ENCODE measurements around the gene ARL4A.
"Not testable (repeated sequence)": the region's sequence is repeated elsewhere in the genome, so short reads cannot be mapped to it uniquely, and the experiment has no call there.

ARL4A gene

DNA sequence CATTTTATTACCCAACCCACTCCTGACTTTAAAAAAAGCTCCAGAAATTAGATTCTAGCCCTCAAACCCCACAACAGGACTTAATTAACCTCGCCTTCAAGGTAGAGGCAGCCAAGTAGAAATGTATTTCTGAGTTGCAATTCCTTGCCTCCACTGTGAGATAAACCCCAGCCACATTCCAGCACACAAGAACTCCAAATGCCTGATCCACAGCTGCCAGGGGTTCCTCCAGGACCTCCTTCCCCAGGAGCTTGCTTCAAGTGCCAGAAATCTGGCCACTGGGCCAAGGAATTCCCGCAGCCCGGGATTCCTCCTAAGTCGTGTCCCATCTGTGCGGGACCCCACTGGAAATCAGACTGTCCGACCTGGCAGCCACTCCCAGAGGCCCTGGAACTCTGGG is 25.9 kb upstream of the ARL4A start:
- DNase-seq (ENCODE audit: extremely low read depth in 1 of 2, low read depth in 1 of 2) = no peak

DNA sequence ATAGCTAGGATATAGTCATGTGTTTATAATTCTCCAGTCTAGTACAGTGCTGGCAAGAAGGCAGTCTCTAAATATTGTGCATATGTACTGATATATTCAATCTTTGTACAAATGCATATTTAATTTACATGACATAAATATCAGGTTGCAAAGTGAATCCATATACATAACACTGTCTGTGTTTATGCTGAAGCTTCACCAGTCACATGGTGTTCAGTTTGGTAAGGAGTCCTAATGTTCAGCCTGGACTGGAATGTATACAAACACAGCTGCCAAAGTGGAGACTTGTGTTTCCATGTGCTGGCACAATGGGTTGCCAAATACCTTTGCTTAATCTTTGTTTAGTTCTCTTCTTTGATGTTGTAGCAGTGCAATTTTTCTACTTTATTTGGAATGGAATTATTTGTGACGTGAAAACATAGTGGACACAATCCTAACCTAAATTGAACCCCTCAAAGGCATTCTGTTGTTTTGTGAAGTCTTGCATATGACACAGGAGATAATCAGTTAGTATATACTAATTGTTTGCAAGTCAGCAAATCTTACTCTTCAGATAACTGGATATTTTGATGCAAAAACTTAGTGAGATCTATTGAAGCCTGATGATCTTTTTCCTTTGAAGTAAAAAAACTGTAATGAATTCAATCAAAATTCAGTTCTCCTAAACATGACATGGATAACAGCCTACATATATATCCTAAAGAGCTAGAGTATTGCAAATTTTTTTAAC is 17.3 kb upstream of the ARL4A start:
- no peak for DNase-seq (ENCODE audit: extremely low read depth in 1 of 2, low read depth in 1 of 2)

DNA sequence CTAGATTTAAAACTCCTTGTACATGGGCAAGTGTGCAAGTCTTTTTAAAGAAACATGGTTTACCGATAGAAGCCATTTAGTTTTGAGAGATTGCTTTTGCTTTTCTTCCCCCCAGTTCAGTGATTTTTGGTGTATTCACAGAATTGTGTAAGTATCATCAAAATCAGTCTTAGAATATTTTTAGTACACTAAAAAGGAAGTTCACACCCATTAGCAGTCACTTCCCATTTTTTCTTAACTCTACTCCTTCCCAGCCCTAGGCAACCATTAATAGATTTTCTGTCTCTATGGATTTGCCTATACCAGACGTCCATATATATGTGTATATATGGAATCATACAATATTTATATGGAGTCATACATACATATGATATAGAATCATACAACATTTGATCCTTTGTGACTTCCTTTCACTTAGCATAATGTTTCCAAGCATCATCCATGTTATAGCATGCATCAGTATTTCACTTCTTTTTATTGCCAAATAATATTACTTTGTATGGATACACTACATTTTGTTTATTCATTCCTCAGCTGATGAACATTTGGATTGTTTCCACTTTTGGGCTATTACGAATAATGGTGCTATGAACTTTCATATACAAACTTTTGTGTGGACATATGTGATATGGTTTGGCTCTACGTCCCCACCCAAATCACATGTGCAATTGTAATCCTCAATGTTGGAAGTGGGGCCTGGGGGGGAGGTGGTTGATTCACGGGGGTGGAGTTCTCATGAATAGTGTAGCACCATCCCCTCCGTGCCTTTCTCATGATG is 16.5 kb upstream of the ARL4A start:
- no peak for DNase-seq (ENCODE audit: extremely low read depth in 1 of 2, low read depth in 1 of 2)

DNA sequence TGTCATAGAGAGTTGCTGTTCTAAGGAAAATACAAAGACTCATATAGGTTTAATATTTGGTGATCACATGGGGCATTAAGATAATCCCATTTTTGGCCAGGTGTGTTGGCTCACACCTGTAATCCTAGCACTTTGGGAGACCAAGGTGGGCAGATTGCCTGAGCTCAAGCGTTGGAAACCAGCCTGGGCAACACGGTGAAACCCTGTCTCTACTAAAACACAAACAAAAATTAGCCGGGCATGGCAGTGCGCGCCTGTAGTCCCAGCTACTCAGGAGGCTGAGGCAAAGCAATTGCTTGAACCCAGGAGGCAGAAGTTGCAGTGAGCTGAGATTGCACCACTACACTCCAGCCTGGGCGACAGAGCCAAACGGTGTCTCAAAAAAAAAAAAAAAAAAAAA is 14.0 kb upstream of the ARL4A start:
- DNase-seq (ENCODE audit: extremely low read depth in 1 of 2, low read depth in 1 of 2) = not testable (repeated sequence)

DNA sequence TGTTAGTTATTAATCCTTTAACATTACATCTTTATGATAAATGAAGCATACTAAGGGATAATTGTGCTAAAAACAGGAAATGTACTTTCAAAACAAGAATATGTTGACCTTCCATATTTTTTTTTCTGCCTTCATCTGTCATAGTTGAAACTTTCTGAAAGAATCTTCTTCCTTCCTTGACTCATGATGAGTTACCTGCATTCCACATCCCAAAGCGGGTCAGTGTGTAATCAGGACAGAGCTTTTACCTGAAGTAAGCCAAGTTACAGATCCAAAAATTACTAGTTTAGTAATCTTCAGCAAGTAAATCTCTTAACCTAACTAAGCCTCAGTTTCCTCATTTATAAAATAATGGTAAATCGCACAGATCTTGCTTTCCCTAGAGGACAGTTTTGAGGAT is 13.4 kb upstream of the ARL4A start:
- DNase-seq (ENCODE audit: extremely low read depth in 1 of 2, low read depth in 1 of 2) = no peak

DNA sequence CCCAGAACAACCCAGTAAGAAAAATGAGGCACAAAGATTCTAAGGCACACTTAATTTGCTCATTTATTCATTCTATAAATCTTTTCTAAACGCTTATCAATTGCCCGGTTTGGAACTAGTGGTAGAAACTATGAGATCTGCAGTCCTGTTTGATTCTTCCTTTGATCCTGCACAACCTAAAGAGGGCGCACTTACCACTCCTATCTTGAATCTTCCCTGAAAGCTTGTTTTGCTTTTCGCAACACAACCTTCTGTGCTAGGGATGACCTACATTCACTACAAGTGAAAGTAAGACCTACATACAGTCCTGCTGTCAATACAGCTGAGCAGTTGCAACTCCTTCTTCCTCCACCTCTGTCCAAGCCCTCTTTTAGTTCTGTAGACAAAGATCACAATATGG is 12.6 kb upstream of the ARL4A start:
- peak in 1 of 2 donors; percentile 1 for DNase-seq (ENCODE audit: extremely low read depth in 1 of 2, low read depth in 1 of 2)

DNA sequence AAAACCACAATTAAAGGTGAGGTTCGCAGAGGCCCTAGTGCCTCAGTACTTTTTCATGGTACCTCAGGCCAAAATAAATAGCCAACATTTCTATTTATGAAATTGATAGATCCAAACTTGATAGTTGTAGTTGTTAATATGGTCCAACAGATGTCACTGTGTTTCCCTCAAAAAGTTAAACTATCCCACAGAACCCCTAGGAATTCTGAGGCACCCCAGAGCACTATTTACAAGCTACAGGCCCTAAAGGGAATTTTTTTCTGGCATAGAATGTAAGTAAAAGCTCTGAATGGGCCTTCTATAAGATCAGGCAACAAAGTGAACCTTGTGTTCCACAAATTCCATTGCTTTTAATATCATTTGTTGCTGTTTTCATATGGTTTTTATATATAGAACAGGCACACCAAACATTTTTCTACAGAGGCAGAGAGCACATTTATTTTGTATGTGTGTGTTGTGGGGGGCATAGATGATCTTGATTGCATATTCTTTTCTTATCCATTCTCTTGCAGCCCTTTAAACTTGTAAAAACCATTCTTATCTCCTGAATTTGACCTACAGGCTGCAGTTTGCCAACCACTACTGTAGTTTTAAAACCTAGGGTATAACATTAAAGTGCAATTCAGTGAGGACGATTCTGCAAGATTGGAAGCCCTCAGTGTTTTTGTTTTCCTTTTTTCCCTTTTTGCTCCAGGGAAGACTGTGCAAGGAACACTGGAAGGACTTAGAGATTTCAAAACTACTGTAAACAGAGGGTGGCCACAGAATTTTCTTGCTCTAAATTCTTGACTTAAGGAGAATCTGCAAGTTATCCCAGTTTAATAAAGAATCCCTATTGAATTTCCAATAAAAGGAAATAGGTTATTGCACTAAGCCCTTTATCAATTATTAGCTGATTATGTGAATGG is 3.5 kb upstream of the ARL4A start:
- no peak for DNase-seq (ENCODE audit: extremely low read depth in 1 of 2, low read depth in 1 of 2)

DNA sequence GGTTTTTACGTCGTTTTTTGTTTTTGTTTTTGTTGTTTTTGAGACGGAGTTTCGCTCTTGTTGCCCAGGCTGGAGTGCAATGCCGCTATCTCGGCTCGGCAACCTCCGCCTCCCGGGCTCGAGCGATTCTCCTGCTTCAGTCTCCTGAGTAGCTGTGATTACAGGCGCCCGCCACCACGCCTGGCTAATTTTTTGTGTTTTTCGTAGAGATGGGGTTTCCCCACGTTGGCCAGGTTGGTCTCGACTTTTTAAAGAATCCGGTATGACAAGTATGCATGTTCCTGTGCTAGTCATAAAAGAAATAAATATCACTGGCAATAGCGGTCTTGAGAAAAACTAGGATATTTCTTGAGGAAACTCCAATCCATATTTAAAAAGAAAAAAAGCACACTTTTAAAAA is 2.7 kb upstream of the ARL4A start:
- no peak for DNase-seq (ENCODE audit: extremely low read depth in 1 of 2, low read depth in 1 of 2)

DNA sequence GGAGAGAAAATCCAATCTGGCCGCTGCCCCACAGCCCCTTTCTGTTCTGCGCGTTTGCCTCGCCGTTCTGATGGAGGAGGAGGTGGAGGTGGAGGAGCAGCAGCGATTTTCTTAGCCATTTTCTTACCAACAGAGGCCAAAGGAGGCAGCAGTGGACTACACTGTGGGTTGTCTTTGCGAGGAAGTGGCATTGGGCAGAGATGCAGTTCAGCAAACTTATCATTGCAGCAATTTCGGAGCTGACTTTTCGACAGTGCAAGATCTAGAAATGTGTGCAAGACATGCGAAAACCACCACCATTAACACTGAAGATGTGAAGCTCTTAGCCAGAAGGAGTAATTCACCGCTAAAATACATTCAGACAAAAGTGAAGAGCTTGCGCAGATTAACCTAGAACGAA is 1.9 kb upstream of the ARL4A start:
- DNase-seq (ENCODE audit: extremely low read depth in 1 of 2, low read depth in 1 of 2) = peak in 1 of 2 donors; percentile 0

DNA sequence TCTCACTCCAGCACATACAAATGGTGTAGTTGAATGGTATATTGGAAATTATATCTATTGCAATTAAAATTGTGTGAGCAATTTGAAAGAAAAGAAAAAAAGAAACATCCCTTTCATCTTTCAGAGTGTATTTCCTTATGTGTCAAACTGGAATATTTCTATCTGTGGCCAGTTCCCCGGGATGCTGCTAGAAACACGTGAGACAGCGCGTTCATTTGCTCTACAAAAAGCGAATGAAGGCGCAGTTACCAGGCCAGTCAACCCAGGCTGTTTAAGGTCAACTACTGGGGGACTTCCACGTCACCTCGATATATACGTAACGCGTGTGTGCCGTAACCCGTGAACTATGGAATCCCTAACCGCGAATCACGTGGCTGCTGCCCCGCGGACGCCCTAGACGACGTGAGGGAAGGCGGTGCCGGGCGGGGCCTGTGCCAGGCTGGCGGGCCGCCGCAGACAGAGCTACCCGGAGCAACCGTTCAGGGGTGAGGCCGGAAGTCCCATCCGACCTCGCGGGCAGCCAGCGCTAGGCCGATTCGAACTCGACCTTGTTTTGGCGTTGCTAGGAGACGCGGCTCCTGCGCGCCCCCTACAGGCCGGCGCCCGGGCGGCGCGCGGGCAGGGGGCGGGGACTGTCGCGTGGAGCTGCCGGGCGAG is 1.1 kb upstream of the ARL4A start:
- peak; percentile 88 to 94 for DNase-seq (ENCODE audit: extremely low read depth in 1 of 2, low read depth in 1 of 2)

DNA sequence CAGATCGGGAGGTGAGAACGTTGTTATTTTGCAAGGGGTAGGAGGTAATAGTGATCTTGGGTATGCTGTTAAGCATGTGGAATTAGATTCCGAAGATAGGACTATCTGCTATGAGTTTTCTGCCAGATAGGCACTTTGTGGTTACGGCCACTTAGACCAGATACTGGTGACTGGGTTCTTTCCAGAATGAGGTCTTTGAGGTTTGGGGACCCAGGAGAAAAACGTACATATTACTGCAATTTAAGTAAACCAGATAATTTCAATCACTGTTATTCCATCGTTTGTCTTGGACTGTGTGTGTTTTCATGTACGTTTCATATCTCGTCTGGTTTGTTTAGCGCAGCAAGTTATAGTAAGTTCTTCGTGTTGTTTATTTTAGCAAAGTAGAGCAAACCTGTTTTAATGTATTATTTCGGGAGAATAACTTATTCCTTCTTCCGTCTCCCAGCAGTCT is 312 bp downstream of the ARL4A start:
- no peak for DNase-seq (ENCODE audit: extremely low read depth in 1 of 2, low read depth in 1 of 2)

DNA sequence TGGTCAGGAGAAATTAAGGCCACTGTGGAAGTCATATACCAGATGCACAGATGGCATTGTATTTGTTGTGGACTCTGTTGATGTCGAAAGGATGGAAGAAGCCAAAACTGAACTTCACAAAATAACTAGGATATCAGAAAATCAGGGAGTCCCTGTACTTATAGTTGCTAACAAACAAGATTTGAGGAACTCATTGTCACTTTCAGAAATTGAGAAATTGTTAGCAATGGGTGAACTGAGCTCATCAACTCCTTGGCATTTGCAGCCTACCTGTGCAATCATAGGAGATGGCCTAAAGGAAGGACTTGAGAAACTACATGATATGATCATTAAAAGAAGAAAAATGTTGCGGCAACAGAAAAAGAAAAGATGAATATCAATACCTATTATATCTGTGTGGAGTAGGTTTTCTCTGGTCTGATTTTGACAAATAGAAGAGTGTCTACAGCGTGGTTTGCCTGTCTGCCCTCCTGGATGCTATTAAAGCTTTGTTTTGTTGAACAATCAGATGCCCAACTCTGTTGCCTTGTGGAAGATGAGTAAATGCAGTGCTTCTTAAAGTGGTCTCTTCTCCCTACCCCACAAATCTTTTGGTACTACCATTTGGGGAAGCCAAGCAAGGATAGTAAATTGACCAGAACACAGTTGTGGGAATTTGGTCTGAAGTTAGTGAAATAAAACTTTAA is 1.2 kb downstream of the ARL4A start:
- DNase-seq (ENCODE audit: extremely low read depth in 1 of 2, low read depth in 1 of 2) = not testable (repeated sequence)

DNA sequence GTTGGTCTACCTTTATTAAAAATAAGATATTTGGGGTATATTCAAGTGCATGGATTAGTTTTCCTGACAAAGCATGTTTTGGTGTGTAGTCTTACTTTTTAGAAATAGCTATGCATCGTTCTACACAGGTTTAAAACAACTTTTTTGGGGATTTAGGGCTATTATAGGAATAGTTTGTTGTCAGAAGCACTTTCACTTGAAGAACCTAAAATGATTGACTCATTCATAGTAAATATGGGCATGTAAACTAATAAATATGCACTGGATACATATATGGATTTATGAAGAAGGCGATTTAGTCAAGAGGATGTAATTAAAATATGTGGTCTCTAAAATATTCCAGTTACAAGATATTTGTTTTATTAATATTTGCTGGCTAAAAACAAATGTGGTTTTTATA is 2.0 kb downstream of the ARL4A start:
- DNase-seq (ENCODE audit: extremely low read depth in 1 of 2, low read depth in 1 of 2) = no peak

DNA sequence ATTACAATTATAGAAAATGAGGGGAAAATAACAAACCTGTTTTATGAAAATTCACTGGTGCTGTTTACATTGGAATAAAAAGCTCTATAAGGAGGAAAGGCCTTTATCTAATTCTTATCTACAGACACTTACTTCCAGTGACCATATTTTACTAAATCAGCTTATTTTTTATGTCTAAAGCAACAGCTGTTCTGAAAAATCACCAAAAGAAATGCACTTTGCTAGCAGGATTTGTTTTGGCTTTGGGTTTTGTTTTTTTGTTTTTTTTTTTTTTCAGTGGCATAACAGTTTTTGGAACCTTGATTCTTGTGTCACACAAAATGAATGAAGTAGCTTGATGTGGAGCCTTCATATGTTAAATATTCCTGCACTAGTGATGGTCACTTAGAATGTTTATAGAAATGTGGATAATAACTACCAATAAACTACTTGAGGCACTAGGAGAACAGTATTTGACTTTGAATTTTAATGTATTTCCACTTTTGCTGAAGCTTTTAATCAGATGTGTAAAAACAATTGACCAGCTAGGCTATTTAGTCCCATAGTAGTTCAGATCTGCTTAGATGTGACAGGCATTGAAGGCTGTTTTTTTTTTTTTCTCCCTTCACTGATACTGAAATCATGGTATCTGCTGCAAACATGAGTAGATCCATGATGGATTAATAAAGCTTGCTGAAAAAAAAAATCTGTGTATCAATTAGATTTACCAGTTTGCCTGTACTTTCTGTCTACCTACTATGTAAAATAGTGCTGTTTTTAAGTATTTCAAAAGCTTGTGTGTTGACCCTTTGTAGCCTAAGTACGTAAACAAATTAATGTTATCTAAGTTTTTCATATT is 2.8 kb downstream of the ARL4A start:
- DNase-seq (ENCODE audit: extremely low read depth in 1 of 2, low read depth in 1 of 2) = no peak

DNA sequence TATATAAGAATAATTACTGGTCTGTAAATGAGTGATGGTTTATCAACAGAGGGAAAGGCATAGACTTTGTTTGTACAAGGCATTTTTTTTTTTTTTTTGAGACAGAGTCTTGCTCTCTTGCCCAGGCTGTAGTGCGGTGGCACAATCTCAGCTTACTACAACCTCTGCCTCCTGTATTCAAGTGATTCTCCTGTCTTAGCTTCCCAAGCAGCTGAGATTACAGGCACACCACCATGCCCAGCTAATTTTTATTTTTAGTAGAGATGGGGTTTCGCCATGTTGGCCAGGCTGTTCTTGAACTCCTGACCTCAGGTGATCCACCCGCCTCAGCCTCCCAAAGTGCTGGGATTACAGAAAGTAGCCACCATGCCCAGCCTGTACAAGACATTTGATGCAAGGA is 4.0 kb downstream of the ARL4A start:
- not testable (repeated sequence) for DNase-seq (ENCODE audit: extremely low read depth in 1 of 2, low read depth in 1 of 2)

DNA sequence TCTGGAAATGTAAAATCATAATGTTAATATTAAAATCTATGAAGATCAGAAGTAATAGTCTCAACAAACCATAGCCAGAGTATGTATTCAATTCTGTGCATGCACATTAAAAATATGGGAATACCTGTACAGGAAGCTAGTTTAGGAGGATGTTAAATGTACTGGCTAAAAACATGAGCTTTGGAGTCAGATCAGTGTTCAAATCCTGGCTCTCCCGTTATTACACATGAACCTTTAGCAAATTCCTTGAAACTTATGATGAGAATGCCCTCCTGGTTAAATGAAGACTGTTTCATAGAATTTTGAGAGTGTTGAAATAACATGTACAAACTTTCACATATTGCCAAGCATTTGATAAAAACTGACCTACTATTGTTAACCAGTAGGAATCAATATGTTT is 4.6 kb downstream of the ARL4A start:
- no peak for DNase-seq (ENCODE audit: extremely low read depth in 1 of 2, low read depth in 1 of 2)

DNA sequence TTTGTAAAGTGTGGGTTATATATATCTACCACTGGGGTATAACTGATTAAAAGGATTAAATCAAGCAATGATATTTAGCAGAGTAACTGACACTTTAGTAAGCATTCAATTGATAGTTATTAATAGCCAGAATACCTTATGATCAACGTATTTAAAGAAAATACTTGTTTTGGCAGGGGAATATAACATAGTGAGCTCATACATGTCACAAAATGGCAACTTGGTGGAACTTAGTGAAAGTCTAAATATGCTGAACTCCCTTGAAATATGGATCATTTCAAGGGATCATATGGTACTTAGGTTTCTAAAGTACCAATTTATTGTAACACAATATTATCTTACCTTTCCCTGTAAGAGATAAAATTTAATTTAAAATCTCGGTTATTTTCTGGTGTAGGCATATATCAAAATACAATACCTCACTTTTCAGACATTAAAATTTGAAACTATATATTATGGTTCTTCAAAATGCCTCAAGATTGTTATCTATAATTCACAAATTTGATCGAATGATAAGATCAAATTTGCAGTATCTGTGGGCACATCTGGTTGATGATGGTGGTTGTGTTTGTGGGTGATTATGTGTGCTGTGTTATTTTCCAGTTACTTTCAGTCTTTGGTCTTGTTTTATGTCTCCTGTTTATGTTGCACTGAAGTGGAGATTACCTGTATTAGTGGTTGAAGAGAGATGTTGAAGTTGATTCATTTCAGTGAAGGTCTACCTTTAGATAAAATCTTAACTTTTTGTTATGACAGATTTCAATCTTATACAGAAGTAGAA is 5.2 kb downstream of the ARL4A start:
- DNase-seq (ENCODE audit: extremely low read depth in 1 of 2, low read depth in 1 of 2) = no peak

DNA sequence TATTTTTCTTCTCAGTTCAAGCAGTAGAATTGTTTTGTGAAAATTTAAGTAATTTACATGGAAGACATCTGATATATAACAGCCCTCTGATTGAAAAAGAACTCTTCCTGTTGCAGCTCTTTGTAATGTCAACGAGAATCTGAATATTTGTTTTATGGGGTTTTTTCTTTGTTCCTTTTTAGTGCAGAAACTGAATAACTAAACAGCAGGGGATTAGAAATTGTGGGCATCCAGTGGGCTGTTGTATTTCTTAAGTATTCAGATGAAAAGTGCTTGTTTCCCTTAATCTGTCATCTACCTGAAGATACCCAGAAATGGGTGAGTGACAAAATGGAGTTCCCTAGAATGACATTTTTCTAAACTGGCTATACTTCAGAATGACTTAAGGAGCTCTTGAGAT is 7.4 kb downstream of the ARL4A start:
- no peak for DNase-seq (ENCODE audit: extremely low read depth in 1 of 2, low read depth in 1 of 2)

DNA sequence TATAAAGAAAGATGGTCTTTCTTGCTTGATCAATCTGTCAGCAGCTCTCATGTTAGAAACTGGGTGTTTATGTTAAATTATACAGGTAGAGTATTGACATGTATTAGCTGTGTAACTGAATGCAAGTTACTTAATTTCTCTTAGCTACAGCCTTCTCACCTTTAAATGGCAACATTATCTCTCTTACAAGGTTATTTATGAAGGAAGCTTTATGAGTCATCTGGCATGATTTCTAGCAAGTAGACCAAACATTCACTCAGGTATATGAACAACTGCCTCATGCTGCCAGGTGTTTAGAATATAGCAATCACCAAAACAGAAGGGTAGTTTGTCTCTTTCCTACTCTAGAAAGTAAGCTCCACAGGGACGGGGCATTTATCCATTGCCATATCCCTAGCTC is 8.5 kb downstream of the ARL4A start:
- no peak for DNase-seq (ENCODE audit: extremely low read depth in 1 of 2, low read depth in 1 of 2)

Data from activated CD8-positive, alpha-beta memory T cell treated with anti-CD3 and anti-CD28 coated beads for 1 hour (primary cell).